ENCODE data around the gene AHSA1. TPM values are rescaled to one million over a fixed set of nuclear protein-coding genes. Genes with fewer than 3 reads are reported as not detected.

AHSA1 gene
- total RNA-seq, 2 experiments from 2014 or later: 217 to 245 TPM

DNA sequence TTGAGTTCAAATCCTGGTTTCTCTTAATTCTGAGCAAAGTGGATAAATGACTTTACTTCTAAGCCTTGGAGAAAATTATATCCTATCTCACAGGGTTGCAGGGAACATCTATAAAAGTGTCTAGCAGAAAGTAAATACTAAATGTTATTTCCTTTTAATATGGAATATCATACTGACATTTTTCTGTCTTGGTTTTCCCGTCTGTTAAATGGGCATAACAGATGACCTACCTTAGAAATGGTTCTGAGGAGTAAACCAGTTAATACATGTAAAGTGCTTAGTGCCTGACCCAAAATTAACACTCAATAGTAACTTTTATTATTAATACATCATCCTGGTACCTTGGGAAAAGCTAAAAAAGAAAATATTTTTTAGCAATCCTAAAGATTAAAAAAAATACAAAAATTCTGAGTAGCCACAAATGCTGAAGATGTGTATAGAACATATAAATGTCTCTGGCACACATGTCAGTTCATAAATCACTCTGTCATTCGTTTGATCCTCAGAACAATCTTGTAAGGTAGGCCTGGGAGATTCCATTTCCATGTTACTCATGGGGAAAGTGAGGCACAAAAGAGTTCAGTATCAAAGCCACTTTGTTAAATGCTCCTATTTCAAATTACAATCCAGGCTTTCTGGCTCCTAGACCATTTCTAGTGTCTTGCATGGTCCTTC, 1.8 kb upstream of the AHSA1 start:
- Mint-ChIP-seq H3K9me3 (no peaks in the 10 kb centered on the region), H3K27me3 (no peaks in the 10 kb centered on the region), H3K27ac (no peak overlapping the region), H3K4me3 (peak overlapping the region; percentile 100), H3K4me1 (peaks cover 31% of the 10 kb centered on the region), H3K36me3 (ENCODE audit: low read depth) (peaks cover 31% of the 10 kb centered on the region)
- ChIA-PET CTCF (interaction anchor here (0.6 kb wide), 1 partner anchor 12 kb away, joined by 3 read pairs; no protein-coding TSS in a partner anchor), POLR2A (no interaction called here)
- no peak for DNase-seq

DNA sequence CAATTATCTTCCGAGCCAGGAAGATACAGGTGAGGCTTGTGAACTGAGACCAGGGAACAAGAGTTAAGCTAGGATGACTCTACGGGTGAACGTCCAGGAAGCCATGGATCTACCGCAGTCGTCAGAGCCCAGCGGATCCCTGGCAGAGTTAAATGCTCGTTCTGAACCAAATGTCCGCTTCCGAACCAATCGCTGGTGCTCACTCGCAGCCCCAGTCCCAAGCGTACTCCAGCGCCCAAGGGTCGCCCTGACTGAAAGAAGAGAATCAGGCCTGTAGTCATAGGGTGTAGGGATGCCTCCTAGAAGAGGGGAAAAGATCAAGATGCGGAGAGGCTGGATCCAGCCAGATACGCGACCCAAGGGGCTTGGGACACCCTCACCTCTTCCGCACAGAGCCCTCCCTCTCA, 775 bp upstream of the AHSA1 start:
- H3K27ac Mint-ChIP-seq: peak overlapping the region; percentile 100
- ChIA-PET CTCF (interaction anchor here (0.6 to 1.1 kb wide), 2 partner anchors 94 to 136 kb away, joined by 3 read pairs; partner anchors contain the start of gene GSTZ1), POLR2A (no interaction called here)
- peaks cover 39% of the 10 kb centered on the region for H3K4me1 Mint-ChIP-seq
- peaks cover 35% of the 10 kb centered on the region for H3K36me3 Mint-ChIP-seq (ENCODE audit: low read depth)
- peak overlapping the region; percentile 100 for H3K4me3 Mint-ChIP-seq
- H3K27me3 Mint-ChIP-seq: no peaks in the 10 kb centered on the region
- H3K9me3 Mint-ChIP-seq: no peaks in the 10 kb centered on the region
- DNase-seq: no peak

DNA sequence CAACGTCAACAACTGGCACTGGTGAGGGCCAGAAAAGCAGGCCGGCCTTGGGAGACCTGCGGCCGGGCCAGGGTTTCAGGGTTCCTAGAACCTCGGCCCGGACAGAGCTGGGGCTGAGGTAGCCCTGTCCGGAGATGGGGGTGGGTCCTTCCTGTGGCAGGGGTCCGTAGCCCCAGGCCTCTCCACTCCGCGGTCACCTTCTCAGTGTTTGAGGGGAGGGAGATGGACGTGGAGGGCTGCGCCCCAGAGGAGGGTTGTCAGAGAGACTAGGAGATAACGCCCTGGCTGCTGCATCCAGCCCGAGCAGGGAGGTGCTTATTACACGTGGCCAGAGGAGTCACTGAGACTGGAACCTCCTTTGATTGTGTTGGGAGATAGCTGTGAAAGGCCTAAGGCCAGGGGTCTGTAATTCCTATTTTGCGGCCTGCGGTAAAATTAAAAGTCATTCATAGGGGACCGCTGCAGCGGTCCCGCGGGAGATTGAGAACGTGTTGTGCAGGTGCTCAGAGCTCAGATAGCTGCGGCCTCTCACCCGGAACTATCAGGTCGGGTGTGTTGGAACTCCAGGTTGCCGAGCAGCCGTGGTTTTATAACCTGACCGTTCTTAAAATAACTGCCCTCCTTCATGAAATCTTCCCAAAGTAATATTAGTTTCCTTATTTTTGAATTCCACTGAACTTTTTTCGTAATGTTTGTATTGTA, 507 bp downstream of the AHSA1 start:
- DNase-seq: peak; percentile 44
- POLR2A ChIA-PET: no interaction called here
- Mint-ChIP-seq H3K9me3 (no peaks in the 10 kb centered on the region), H3K36me3 (ENCODE audit: low read depth) (peaks cover 41% of the 10 kb centered on the region), H3K27me3 (no peaks in the 10 kb centered on the region), H3K27ac (peak overlapping the region; percentile 100), H3K4me1 (peaks cover 39% of the 10 kb centered on the region), H3K4me3 (peak overlapping the region; percentile 100)
- CTCF ChIA-PET: interaction anchor here (0.8 to 2.0 kb wide), 9 partner anchors 9 to 155 kb away, joined by 3 to 6 read pairs (median 4); partner anchors contain the start of genes SAMD15 and TMED8

DNA sequence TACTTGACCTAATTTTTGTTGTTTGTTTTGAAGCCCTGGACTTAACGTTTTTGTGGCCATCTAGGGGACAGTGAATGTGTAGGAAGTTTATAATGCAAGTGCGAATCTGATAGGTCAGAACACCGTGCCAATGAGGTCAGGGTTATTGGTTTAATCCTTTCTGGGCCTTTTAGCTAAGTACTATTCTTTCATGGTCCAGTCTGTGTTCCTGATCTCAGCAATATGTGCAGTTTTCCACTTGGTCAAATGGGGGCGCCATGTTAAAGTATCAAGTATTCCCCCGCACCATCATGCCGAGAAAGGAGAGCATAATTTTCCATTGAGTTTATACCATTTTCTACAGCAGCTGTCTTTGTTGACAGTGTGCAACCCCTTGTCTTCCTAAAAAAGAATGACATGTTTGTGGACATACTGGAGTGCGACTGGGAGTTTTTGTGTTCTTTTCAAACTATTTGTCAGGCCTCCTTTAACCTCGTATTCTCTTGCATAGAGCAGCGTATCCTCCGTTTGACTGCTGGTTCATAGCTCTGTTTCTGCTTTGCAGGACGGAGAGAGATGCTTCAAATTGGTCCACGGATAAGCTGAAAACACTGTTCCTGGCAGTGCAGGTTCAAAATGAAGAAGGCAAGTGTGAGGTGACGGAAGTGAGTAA, 1.3 kb downstream of the AHSA1 start:
- H3K4me1 Mint-ChIP-seq: peaks cover 39% of the 10 kb centered on the region
- peaks cover 46% of the 10 kb centered on the region for H3K36me3 Mint-ChIP-seq (ENCODE audit: low read depth)
- no peaks in the 10 kb centered on the region for H3K9me3 Mint-ChIP-seq
- ChIA-PET POLR2A (interaction anchor here (0.6 kb wide), 1 partner anchor 10 kb away, joined by 3 read pairs; no protein-coding TSS in a partner anchor), CTCF (interaction anchor here (0.8 to 2.0 kb wide), 11 partner anchors 9 to 359 kb away, joined by 3 to 6 read pairs (median 3); partner anchors contain the start of genes SAMD15 and TMED8)
- H3K27ac Mint-ChIP-seq: peak overlapping the region; percentile 100
- H3K27me3 Mint-ChIP-seq: no peaks in the 10 kb centered on the region
- H3K4me3 Mint-ChIP-seq: peak overlapping the region; percentile 100
- peak; percentile 78 for DNase-seq

DNA sequence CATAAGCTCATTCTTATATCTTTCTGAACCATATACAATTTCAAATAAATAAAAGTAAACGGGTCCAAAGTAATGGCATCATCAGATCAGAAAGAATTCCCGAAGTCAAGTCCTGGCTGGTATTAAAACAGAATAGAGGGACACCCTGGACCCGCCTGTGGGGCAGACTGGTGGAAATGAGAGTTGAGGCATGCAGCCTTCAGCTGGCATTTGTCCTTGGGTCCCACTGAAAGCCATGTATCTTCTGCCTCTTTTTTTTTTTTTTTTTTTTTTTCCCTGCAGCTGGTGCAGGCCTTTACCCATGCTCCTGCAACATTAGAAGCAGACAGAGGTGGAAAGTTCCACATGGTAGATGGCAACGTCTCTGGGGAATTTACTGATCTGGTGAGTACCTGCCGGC, 9.9 kb downstream of the AHSA1 start:
- Mint-ChIP-seq H3K9me3 (no peaks in the 10 kb centered on the region), H3K4me1 (no peaks in the 10 kb centered on the region), H3K27me3 (peaks cover 5% of the 10 kb centered on the region), H3K36me3 (ENCODE audit: low read depth) (peaks cover 47% of the 10 kb centered on the region), H3K4me3 (no peak overlapping the region), H3K27ac (no peak overlapping the region)
- CTCF ChIA-PET: interaction anchor here (0.6 to 0.8 kb wide), 2 partner anchors 9 to 1552 kb away, joined by 3 to 4 read pairs; no protein-coding TSS in a partner anchor
- POLR2A ChIA-PET: no interaction called here
- no peak for DNase-seq

DNA sequence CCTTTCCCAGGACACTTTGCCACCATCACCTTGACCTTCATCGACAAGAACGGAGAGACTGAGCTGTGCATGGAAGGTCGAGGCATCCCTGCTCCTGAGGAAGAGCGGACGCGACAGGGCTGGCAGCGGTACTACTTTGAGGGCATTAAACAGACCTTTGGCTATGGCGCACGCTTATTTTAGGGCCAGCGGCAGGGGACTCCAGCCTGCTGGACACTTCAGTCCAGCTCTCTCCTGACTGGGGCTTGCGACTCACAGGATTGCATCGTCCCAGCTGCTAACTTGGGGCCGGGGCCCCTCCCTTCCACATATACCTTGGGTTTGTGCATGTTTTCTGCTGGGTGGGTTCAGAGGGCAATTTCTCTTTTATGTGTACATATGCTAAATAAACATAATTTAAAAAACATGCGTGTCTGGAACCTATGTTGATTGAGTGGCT, 11.2 kb downstream of the AHSA1 start:
- DNase-seq: no peak
- Mint-ChIP-seq H3K27ac (no peak overlapping the region), H3K36me3 (ENCODE audit: low read depth) (peaks cover 40% of the 10 kb centered on the region), H3K9me3 (no peaks in the 10 kb centered on the region), H3K4me1 (no peaks in the 10 kb centered on the region), H3K4me3 (no peak overlapping the region), H3K27me3 (peaks cover 5% of the 10 kb centered on the region)
- CTCF ChIA-PET: interaction anchor here (0.7 to 1.8 kb wide), 2 partner anchors 10 to 111 kb away, joined by 3 to 5 read pairs; no protein-coding TSS in a partner anchor
- POLR2A ChIA-PET: no interaction called here

DNA sequence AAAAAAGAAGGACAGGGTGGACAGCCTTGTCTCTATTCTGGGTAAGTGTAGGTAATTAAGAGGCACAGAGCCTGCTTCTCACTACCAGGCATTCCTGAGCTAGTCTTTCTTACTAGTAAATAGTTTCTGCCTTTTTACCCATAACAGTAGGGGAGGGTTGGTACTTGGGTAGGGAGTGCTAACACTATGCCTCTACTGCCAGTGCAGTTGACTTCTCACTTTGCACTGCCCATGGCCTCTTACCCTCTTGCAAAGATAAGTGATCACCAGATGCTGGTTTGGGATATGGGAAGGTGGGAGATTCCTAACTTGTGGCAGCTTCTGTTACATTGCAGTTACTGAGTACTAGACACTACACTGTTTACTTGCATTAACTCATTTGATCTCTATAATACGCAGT, 11.6 kb downstream of the AHSA1 start:
- CTCF ChIA-PET: interaction anchor here (1.8 kb wide), 1 partner anchor 11 kb away, joined by 5 read pairs; no protein-coding TSS in a partner anchor
- H3K4me1 Mint-ChIP-seq: no peaks in the 10 kb centered on the region
- POLR2A ChIA-PET: no interaction called here
- no peak for DNase-seq
- no peaks in the 10 kb centered on the region for H3K9me3 Mint-ChIP-seq
- H3K27me3 Mint-ChIP-seq: peaks cover 5% of the 10 kb centered on the region
- H3K27ac Mint-ChIP-seq: no peak overlapping the region
- H3K4me3 Mint-ChIP-seq: no peak overlapping the region
- peaks cover 38% of the 10 kb centered on the region for H3K36me3 Mint-ChIP-seq (ENCODE audit: low read depth)

DNA sequence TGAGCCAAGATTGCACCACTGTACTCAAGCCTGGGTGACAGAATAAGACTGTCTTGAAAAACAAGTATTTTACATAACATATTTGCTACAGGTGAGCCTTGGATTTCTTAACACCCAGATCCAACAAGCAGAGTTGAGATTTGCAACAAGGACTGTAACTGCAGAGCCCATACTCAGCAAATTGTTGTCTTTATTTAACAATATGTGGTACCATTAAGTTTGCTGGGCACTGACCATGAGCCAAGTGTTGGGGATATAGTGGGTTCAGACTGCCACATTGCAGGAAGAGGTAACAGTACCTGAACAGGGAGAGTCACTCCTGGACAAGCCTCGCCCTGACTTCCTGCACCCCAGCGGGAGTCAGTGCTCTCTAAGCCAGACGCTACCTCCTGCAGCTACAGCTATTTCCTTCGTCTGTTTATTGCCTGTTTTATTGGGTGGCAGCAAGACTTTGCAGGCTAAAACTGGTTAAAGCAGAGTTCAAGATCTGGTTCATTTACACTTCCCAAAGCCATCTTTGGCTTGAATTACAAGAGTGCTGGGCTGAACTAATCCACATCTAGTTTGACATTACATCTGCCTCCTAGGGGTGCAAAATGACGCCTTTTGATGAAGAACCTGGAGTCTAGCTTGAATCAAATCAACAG, 12.5 kb downstream of the AHSA1 start:
- Mint-ChIP-seq H3K9me3 (no peaks in the 10 kb centered on the region), H3K27ac (no peak overlapping the region), H3K4me1 (no peaks in the 10 kb centered on the region), H3K4me3 (no peak overlapping the region), H3K27me3 (peaks cover 5% of the 10 kb centered on the region), H3K36me3 (ENCODE audit: low read depth) (peaks cover 30% of the 10 kb centered on the region)
- POLR2A ChIA-PET: no interaction called here
- CTCF ChIA-PET: interaction anchor here (1.8 kb wide), 1 partner anchor 11 kb away, joined by 5 read pairs; no protein-coding TSS in a partner anchor
- no peak for DNase-seq

DNA sequence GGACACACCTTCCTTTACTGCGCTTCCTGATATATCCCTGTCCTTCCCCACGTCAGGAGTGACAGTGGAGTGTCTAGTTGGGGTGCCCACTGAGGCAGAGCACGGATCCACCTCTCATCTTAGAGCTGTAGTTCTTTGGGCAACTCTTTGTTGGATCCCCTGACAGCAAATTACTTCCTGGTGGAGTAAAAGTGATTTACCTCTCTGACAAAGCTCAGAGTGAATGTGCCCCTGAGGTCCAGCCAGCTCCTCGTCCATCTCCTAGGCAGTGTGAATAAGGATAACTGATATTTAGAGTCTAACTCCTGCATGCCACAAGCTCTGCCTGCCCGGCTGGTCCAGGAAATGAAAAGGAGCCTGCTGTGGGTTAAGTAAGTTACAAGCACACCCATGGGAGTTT, 16.0 kb downstream of the AHSA1 start:
- CTCF ChIA-PET: no interaction called here
- no peaks in the 10 kb centered on the region for H3K9me3 Mint-ChIP-seq
- no peak overlapping the region for H3K4me3 Mint-ChIP-seq

DNA sequence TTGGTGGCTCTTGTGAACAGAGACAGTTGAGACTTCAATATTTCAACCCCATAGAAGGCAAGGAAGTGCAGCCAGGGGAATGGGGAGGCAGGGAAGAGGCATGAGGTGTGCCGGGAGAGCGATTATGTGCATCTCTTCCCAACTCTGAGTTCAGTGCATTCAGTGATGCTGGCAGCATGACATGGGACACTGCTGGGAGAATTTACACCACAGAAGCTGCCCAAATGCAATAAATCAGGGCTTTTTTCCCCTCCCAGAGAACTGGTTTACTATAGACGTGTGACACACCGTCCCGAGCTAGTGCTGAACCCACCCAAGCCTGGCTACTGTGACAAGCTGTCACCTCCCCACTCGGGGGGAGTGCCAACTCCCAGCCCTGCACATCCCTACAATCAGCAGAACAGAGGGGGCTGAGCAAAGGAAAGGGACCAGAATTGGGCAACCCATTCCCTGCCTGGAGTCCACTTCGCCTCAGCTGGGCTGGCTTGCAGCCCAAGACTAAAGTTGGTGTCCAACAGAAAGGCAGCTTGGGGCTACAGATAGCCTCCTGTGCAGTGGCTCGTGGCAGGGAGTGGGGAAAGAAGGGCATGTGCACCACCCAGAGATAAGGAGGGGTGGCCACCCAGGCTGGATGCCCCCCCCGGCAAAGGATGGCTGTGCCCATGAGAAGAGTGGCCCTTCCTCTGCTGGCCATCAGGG, 16.7 kb downstream of the AHSA1 start:
- DNase-seq: no peak
- Mint-ChIP-seq H3K27me3 (peaks cover 5% of the 10 kb centered on the region), H3K9me3 (no peaks in the 10 kb centered on the region), H3K27ac (no peak overlapping the region), H3K4me1 (no peaks in the 10 kb centered on the region), H3K4me3 (no peak overlapping the region), H3K36me3 (ENCODE audit: low read depth) (peaks cover 1% of the 10 kb centered on the region)
- ChIA-PET CTCF (no interaction called here), POLR2A (no interaction called here)

More for the DNA sequence above, 16.0 kb downstream of the AHSA1 start:
- H3K27me3 Mint-ChIP-seq: peaks cover 5% of the 10 kb centered on the region
- POLR2A ChIA-PET: no interaction called here
- peaks cover 8% of the 10 kb centered on the region for H3K36me3 Mint-ChIP-seq (ENCODE audit: low read depth)
- H3K27ac Mint-ChIP-seq: no peak overlapping the region
- H3K4me1 Mint-ChIP-seq: no peaks in the 10 kb centered on the region
- DNase-seq: no peak

DNA sequence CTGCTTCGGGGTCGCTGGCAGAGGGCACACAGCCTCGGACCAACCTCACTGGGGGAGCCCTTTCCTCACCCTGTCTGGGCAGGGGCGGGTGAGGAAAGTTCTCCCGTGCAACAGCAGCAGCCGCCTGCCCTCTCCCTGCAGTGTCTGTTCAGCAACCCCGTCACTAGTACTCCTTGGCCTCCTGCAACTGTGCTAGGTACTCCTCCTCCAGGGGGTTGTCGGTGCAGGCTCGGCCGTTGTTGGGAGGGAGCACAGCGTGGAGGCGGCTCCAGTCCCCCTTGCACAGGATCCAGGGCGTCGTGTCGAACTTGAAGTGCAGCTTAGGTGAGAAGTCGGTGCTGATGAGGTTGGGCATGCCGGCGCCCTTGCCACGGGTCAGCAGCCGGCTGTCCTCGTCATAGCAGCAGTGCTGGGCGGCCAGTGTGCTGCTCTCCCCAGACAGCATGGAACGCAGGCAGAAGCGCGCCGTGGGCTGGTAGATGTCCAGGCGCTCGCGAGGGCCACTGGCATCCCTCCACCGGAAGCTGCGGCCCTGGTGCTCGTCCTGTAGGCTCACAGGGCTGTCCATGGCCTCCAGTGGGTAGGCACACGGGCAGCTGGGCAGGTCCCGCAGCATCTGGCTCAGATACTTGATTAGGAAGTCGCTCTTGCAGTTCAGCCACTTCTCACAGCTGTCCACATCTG, 17.7 kb downstream of the AHSA1 start:
- Mint-ChIP-seq H3K9me3 (no peaks in the 10 kb centered on the region), H3K27me3 (peaks cover 5% of the 10 kb centered on the region), H3K4me1 (no peaks in the 10 kb centered on the region), H3K27ac (no peak overlapping the region), H3K36me3 (ENCODE audit: low read depth) (no peaks in the 10 kb centered on the region), H3K4me3 (no peak overlapping the region)
- ChIA-PET CTCF (no interaction called here), POLR2A (no interaction called here)
- DNase-seq: no peak

All from activated CD4-positive, alpha-beta T cell treated with anti-CD3 and anti-CD28 coated beads, Interleukin-2, amount 10 ng/mL, durations not matched to agents 7 days and 5 days (primary cell).